G401 (cell line): Measurements from ENCODE around the gene AOAH. TPM values are rescaled to one million over a fixed set of nuclear protein-coding genes. Genes with fewer than 3 reads are reported as not detected.
A peak's percentile ranks its signal among the peaks of the same experiment; 100 is the strongest.
"Not testable (repeated sequence)": the region's sequence is repeated elsewhere in the genome, so short reads cannot be mapped to it uniquely, and the experiment has no call there.

Experiments used
- DNase-seq: peaks from one replicate; pipeline ENCODE4 v3.0.0-alpha.2; 2015; ENCODE audit warnings: low spot score
- in situ Hi-C: cut with HindIII; loops from 2 replicates; pipeline ENCODE4 v1.10.0; 2016; ENCODE audit warnings: low sequenced_read_pairs, mixed read lengths
- total RNA-seq: library from RNA; depleted of rRNA; stranded (reverse); fragments of >200 nt; shearing (Covaris generic); gene quantifications from 2 replicates; pipeline ENCODE4 v1.2.3, GENCODE V29; 2014

The AOAH gene
- total RNA-seq, 1 experiment from 2014 or later, result 5.2 TPM

- in situ Hi-C loops, result no loop called here
- peak; percentile 49 for DNase-seq
These were observed 250.6 kb downstream of the AOAH start for GRCh38 chr7:36473454-36474282.

- DNase-seq, result no peak
- in situ Hi-C loops, result no loop called here
These were observed 252.1 kb downstream of the AOAH start for GRCh38 chr7:36472141-36472729.

GRCh38 chr7:36469236-36469635 lies 255.1 kb downstream of the AOAH start:
- in situ Hi-C loops, result no loop called here

GRCh38 chr7:36468370-36469101 lies 255.8 kb downstream of the AOAH start:
- in situ Hi-C loops, result no loop called here
- DNase-seq, result no peak

More at GRCh38 chr7:36469236-36469635, 255.1 kb downstream of the AOAH start:
- no peak for DNase-seq

DNA sequence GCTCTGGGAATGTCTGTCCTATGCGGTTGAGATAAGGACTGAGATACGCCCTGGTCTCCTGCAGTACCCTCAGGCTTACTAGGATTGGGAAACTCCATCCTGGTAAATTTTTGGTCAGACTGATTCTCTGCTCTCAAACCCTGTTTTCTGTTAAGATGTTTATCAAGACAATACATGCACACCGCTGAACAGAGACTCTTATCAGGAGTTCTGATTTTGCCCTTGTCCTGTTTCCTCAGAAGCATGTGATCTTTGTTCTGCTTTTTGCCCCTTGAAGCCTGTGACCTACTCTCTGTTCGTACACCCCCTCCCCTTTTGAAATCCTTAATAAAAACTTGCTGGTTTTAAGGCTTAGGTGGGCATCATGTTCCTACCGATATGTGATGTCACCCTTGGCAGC lies 258.3 kb downstream of the AOAH start:
- DNase-seq, in situ Hi-C loops: not testable (repeated sequence)

DNA sequence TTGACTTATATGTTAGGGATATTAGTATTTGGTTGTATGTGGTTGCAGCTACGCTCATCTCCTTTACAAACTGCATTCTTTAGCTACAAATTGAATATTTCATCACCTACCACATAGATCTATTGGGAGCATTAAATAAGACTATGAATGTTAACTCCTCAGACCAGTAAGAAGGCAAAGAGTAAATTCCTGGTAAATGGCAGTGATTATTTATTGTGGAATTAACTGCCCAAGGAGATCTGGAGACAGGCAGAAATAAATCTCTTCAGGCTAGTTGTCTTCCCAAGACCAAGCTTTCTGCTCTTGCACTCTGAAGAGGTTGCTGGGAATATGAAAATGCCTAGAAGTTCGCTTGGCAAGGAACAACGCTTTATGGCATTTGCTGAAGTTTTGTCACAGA lies 260.0 kb downstream of the AOAH start:
- no peak for DNase-seq
- in situ Hi-C loops, result no loop called here
